HG03045 (cell line): ENCODE data around the gene PFDN6.

Experiments
- ATAC-seq: cut with Tn5 transposase; IDR thresholded peaks from one replicate; pipeline ENCODE4 v1.9.1; 2021; ENCODE audit warnings: mild to moderate bottlenecking, moderate library complexity; ENCODE audit not compliant: unreplicated experiment

The PFDN6 gene

DNA sequence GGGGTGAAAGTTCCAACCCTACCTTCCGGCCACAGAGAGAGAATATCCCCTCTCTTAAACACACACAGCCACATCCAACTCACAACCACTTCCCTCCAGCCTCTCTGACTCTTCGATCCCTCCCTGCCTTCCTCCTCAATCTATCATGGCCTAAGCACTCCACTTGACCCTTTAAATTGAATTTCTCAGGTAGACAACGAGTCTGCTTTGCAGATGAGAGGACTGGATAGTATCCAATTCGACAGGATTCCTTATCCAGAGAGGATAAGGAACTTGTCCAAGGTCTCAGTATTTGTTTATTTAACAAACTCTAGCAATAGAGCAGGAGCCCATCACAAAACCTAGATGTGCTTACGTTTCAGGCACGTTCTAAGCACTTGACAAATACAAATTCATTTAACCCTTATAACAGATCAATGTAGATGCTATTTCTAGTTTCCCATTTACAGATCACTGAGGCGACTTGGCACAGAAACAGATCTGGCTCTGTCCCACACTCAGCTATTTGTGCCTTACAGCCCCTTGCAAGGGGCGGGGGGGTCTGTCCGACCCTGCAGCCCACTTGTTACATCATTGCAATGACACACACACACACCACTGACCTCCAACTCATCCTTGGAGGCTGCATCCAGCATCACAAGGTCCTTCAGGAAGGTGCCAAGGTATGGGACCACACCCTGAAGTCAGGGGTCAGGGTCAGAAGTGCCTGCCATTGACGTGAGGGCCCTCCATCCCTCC is 4.9 kb downstream of the PFDN6 start:
- ATAC-seq = no peak

GRCh38 chr6:33295621-33296369 is 6.4 kb downstream of the PFDN6 start:
- no peak for ATAC-seq

- ATAC-seq = no peak
Measured at GRCh38 chr6:33296797-33297405, 7.5 kb downstream of the PFDN6 start.

DNA sequence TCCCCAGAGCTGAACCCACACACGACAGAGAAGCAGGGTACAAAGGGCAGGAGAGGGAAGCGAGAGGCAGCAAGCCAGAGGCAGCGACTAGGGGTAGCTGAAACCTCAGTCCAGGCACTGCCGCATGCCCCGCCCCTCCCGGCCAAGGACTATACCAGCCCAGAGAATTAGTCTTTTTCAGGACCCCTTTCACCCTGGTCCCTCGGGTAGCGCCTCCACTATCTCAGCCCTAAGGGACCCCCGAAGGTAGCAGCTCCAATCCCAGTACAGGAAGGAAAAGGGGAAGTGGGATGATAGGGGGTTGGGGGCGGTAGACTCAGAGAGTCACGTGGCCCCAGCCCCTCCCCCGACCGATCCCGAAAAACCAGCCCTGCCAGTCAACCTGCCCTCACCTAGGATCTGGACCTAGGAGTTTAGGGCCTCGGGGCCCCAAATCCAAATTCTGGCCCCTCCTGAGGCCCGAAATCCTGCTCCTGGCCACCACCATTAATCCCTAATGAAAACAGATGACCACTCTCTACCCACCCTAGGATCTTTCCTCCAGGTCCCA is 8.1 kb downstream of the PFDN6 start:
- no peak for ATAC-seq

DNA sequence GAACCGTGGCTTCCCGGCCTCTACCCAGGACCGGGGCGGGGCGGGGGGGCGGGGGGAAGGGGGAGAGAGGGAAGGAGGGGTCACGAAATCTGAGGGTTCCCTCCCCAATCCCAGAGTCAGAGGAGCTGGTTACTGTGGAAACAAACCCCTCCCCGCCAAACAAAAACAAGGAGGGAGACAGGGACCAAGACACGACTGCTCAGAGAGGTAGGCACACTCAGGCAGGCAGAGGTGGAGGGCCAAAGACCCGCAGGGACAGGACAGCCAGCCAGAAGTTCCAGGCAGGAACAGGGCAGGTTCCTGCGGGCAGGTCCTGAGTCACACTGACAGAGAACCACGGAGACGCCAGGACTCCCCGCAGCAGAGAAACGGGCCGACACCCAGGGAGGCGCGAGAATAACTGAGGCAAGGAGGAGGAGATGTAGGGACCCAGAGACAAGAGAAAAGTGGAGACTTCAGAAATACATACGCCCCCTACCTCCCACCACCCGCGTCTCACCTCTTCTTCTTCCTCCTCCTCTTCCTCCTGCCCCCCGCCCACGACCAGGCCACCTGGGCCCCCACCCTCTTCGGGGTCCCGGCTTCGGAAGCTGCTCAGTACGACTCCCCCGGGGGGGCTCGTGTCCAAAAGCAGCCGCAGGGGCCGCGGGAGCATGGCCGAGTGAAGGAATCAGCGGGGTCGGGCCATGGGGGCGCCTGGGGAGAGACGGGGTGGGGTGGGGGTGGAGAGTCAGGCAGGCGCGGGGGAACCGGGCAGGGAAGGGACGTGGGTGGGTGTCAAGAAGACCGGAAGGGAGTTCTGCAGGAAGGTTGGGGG is 8.8 kb downstream of the PFDN6 start:
- no peak for ATAC-seq

GRCh38 chr6:33298773-33299236 is 9.4 kb downstream of the PFDN6 start, which contains the start of gene RGL2:
TSS of gene RGL2 (minus strand) at chr6:33298942. CDS start at chr6:33298610, 332 bp downstream.
- ATAC-seq = peak; percentile 27

- peak; percentile 72 for ATAC-seq
Measured at GRCh38 chr6:33299237-33299944, 10.0 kb downstream of the PFDN6 start.

- ATAC-seq = no peak
Measured at GRCh38 chr6:33301877-33302276, 12.5 kb downstream of the PFDN6 start.

GRCh38 chr6:33304216-33304615 is 14.8 kb downstream of the PFDN6 start:
- ATAC-seq = no peak

GRCh38 chr6:33305052-33305451 is 15.7 kb downstream of the PFDN6 start:
- no peak for ATAC-seq

DNA sequence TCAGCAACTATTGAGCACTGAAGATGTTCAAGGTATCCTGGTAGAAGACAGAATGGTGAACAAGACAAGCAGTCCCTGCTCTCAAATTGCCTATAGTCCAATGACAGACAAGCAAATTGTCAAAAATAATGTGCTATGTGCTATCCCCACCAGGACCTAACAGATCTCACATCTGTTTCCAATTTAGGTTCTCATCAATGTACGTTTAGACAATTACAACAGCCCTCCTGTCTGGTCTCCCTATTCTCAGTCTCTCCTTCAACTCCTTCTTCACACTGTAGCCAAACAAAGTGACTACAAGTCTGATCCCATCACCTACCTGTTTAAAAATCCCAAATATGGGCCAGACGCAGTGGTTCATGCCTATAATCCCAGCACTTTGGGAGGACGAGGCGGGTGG is 17.0 kb downstream of the PFDN6 start:
- ATAC-seq = no peak

DNA sequence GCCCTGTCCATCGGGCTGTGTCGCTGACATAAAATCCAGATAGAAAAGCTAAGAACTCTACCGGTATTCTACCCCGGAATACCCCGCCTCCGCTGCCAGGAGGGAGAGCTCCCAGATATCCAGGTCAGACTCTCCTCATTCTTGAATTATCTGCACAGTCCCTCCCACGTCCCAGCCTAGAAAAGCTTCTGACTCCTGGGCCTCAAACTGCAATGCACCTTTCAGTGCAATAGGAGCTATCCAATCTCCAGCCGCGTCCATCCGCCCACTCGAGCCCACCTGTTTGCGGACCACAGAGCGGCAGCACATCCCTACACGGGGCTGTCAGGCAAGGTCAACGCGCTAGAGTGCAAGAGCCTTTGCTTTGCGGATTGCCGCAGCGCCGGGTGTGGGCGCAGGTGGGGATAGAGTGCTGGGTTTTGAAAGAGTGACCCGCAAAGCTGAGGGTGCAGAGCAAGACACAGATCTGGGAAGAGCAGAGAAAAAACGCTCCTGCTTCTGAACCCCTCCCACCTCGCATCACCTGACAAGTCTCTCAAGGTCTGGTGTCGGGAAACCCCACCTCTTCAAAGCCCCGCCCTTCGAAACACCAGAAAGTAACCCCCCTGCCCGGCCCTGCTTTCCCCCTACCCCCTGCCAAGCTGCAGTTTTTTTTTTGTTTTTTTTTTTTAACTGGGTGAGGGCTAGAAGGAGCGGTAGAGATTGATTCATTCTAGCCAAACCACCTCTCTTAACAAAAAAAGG is 23.1 kb downstream of the PFDN6 start:
- no peak for ATAC-seq

- peak; percentile 3 for ATAC-seq
Measured at GRCh38 chr6:33313105-33313708, 23.8 kb downstream of the PFDN6 start.

DNA sequence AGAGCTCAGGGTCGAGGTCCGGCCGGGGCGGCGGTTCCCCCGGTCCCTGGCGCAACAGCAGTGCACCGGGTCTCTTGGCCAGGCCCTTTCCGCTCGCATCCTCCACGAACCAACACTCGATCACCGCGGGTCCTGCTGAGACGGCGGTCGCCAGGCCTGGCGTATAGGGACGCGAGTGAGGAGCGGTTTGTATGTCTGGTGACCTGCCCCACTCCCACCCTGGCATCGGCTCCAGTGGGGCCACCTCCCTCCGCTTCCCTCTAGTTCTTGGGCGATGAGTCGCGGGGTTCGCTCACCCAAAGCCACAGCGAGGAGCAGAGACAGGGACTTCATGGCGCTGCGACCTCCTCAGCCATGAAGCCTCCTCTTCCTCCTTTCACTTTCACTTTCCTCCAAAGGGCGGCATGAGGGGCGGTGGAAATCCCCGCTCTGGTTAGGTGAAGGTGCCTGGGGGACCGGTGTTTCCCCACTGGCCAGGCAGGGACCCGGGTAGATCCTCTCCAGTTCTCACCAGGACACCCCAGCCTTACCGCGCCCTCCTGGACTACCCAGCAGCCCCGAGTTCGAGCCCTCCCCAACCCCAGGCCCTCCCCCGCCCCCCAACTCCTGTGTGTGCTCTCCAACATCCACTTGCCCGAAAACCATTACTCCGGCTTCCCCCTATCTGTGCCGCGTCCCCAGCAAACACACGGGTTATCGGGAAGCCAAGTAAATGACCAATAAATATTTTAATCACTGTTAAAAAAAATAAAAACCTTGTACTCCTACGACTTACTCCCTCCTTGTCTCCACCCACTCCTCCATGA is 24.5 kb downstream of the PFDN6 start, which contains the start of gene TAPBP:
TAPBP (minus strand) TSS at position 370 of the 806 bp plus-strand sequence; CDS start at position 333, 37 bp downstream.
- ATAC-seq = peak; percentile 28

GRCh38 chr6:33314515-33314942 is 25.1 kb downstream of the PFDN6 start:
- ATAC-seq = no peak

DNA sequence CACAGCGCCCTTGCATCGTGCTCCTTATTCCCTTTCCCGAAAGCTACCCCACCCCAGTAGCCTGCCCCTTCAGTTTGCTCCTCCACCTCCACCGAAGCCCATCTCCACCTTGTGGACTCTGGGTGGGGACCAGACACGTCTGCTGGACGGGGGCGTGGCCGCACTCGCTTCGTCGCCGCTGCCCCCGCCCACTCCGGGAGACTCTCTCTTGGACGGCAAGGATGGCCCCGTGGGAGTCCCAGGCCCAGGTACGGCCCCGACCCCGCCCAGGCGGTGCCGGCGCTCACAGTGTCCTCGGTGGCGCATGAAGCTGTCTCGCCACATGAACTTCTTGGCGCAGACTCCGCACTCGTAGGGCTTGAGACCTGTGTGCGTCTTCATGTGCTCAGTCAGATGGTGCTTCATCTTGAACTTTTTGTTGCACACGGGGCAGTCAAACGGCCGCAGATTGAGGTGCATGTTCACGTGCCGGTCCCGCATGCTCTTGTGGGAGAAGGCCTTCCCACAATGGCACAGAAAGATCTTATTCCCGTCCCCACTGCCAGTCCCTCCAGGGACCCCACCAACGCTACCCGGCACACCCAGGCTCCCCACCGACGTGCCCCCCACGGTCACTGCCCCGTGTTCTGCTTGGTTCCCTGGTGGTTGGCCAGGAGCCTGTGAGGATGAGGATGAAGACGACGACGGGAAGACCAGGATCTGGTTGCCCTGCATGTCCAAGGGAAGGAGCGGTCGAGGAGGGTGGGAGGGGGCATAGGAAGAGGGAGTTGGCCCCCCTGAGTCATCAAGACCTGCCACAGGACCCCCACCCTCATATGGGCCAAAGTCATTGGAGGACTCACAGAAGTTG is 25.8 kb downstream of the PFDN6 start:
- no peak for ATAC-seq
